GM21717 (cell line): ENCODE data around the gene GMPR.

Experiments used
- ATAC-seq: cut with Tn5 transposase; IDR thresholded peaks from one replicate; pipeline ENCODE4 v1.9.1; 2021; ENCODE audit warnings: mild to moderate bottlenecking, moderate library complexity; ENCODE audit not compliant: unreplicated experiment

The GMPR gene

GRCh38 chr6:16296061-16296670 lies 57.8 kb downstream of the GMPR start:
- ATAC-seq = no peak

GRCh38 chr6:16299861-16300260 lies 61.5 kb downstream of the GMPR start:
- ATAC-seq = no peak

GRCh38 chr6:16301511-16301910 lies 63.1 kb downstream of the GMPR start:
- no peak for ATAC-seq

GRCh38 chr6:16302721-16303552 lies 64.5 kb downstream of the GMPR start:
- ATAC-seq = no peak

- peak; percentile 87 for ATAC-seq
These were observed 66.9 kb downstream of the GMPR start for GRCh38 chr6:16305246-16305725.

GRCh38 chr6:16305788-16306187 lies 67.4 kb downstream of the GMPR start:
- peak; percentile 31 for ATAC-seq

- ATAC-seq = no peak
These were observed 67.9 kb downstream of the GMPR start for GRCh38 chr6:16306334-16306733.

GRCh38 chr6:16311763-16312162 lies 73.4 kb downstream of the GMPR start:
- no peak for ATAC-seq

- no peak for ATAC-seq
These were observed 75.3 kb downstream of the GMPR start for GRCh38 chr6:16313732-16314131.

GRCh38 chr6:16314296-16314695 lies 75.9 kb downstream of the GMPR start:
- no peak for ATAC-seq

- no peak for ATAC-seq
These were observed 78.4 kb downstream of the GMPR start for GRCh38 chr6:16316741-16317251.

- no peak for ATAC-seq
These were observed 80.2 kb downstream of the GMPR start for GRCh38 chr6:16318538-16318937.

GRCh38 chr6:16318953-16319720 lies 80.8 kb downstream of the GMPR start:
- no peak for ATAC-seq

GRCh38 chr6:16319813-16320532 lies 81.6 kb downstream of the GMPR start:
- ATAC-seq = peak; percentile 64

GRCh38 chr6:16320533-16321340 lies 82.3 kb downstream of the GMPR start:
- no peak for ATAC-seq

- no peak for ATAC-seq
These were observed 82.9 kb downstream of the GMPR start for GRCh38 chr6:16321341-16321710.

GRCh38 chr6:16321826-16322225 lies 83.4 kb downstream of the GMPR start:
- no peak for ATAC-seq

GRCh38 chr6:16322666-16323312 lies 84.4 kb downstream of the GMPR start:
- ATAC-seq = peak; percentile 84

- ATAC-seq = no peak
These were observed 85.8 kb downstream of the GMPR start for GRCh38 chr6:16324184-16324583.
